GM12873 (cell line): ENCODE results near the gene CCNQ.

Source experiments
- CTCF ChIP-seq: IDR thresholded peaks from 2 replicates; pipeline ENCODE4 v1.5.1; 2012; ENCODE audit warnings: low read depth, mild to moderate bottlenecking, moderate library complexity, low read length, control low read depth; ENCODE audit not compliant: insufficient read depth; ENCODE audit errors: missing control alignments

CCNQ gene

DNA sequence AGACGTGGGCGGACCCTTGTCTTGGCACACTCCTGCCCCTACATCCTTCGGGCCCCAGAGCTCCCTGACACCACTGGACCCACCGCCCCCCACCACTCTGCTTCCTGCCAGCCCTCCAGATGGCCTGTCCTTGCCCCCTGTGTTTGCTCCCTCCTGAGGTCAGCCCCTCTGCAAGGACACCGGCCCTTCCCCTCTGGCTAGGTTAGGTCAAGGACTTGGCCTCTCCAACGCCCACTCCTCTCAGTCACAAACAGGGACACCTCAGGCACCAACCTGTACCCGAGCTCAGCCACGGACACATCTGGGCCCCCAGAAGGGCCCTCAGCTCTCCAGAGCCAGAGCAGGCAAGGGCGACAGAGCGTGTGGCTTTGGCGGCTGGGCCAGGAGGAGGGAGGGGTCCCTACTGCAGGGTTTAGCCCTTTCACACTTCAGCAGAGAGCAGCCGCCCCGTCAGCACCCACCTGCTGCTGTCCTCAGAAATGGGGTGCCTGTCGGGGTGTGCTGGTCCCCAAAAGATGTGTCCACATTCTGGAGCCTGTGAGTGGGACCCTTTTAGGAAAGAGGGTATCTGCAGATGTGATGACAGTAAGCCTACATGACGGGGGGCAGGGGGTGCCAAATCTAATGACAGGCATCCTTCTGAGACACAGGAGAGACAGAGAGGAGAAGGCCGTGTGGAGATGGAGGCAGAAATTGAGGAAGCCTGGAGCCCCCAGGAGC is 24.5 kb upstream of the CCNQ start:
- no peak for TF ChIP-seq CTCF

DNA sequence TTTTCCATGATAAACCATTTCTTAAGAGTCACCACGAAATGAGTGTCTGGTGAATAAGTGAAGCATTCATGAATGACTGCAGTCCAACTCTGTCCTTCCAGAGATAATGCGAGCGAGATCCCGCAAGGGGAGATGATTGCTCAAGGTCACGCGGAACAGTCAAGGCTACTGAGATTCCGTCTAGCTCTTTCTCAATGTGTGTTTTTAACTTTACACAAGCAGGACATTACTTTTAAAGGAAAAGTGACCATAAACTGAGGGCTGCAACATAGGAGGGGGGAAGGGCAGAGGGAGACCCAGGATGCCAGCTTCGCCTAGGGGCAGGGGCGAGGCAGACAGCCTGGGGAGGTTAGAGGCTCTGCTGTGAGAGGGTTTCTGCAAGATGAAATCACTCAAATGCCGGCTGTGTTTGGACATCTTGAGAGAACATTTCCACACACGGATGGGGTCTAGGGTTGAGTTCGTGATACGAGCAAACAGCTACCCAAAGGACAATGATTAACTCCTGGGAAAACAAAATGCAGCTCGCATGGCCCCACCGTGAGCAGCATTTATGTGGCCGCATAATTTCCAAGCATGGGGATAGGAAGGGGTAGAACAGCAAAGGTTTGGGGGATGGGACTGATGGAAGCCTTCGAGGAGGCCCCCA is 23.8 kb upstream of the CCNQ start:
- TF ChIP-seq CTCF: no peak

- TF ChIP-seq CTCF: no peak
Measured at GRCh38 chrX:153621949-153622598, 23.1 kb upstream of the CCNQ start.

- no peak for TF ChIP-seq CTCF
Measured at GRCh38 chrX:153620576-153620975, 21.6 kb upstream of the CCNQ start.

DNA sequence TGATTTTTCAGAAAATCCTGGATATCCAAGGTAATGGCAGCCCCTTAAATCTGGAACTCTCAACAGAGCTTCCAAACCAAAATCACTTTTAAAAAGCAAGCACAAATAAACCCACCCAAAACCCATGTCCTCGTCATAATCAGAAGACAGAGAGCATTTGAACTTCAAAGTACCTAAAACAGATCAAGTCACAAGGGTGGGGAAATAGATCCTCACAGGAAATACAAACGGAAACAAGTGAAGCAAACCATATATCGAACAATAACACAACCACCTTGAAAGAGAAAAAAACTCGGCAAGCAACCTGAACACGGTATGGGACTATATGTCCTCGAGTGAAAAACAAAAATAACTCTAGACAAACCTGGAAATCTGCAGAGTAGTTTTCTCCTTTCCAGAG is 15.9 kb upstream of the CCNQ start:
- no peak for TF ChIP-seq CTCF

- TF ChIP-seq CTCF: no peak
Measured at GRCh38 chrX:153612413-153612812, 13.5 kb upstream of the CCNQ start.

- no peak for TF ChIP-seq CTCF
Measured at GRCh38 chrX:153611298-153612095, 12.6 kb upstream of the CCNQ start.
